Measurements from ENCODE around the gene ZSCAN10.

The ZSCAN10 gene

GRCh38 chr16:3133844-3134243, 34.8 kb upstream of the ZSCAN10 start:
- peak overlapping the region; percentile 98 for H3K4me3 ChIP-seq (ENCODE audit: low read length)
- TF ChIP-seq CTCF (IDR thresholded peaks at IDR 0.05; ENCODE audit: insufficient read depth, low read depth, low read length, missing control alignments), result no peak
- DNase-seq (ENCODE audit: low read depth), result no peak

GRCh38 chr16:3131755-3132377, 32.8 kb upstream of the ZSCAN10 start:
- H3K4me3 ChIP-seq (ENCODE audit: low read length), result no peak overlapping the region
- peak; percentile 70 for TF ChIP-seq CTCF (IDR thresholded peaks at IDR 0.05; ENCODE audit: insufficient read depth, low read depth, low read length, missing control alignments)
- peak; percentile 59 for DNase-seq (ENCODE audit: low read depth)

GRCh38 chr16:3129137-3130131, 30.3 kb upstream of the ZSCAN10 start:
- peak; percentile 89 for DNase-seq (ENCODE audit: low read depth)
- TF ChIP-seq CTCF (IDR thresholded peaks at IDR 0.05; ENCODE audit: insufficient read depth, low read depth, low read length, missing control alignments), result peak; percentile 97
- H3K4me3 ChIP-seq (ENCODE audit: low read length), result peak overlapping the region; percentile 62

GRCh38 chr16:3127745-3128144, 28.7 kb upstream of the ZSCAN10 start:
- peak; percentile 79 for DNase-seq (ENCODE audit: low read depth)
- TF ChIP-seq CTCF (IDR thresholded peaks at IDR 0.05; ENCODE audit: insufficient read depth, low read depth, low read length, missing control alignments), result no peak
- no peak overlapping the region for H3K4me3 ChIP-seq (ENCODE audit: low read length)

GRCh38 chr16:3123986-3124886, 25.1 kb upstream of the ZSCAN10 start:
- TF ChIP-seq CTCF (IDR thresholded peaks at IDR 0.05; ENCODE audit: insufficient read depth, low read depth, low read length, missing control alignments), result peak; percentile 22
- peak overlapping the region; percentile 85 for H3K4me3 ChIP-seq (ENCODE audit: low read length)
- DNase-seq (ENCODE audit: low read depth), result peak; percentile 95

GRCh38 chr16:3122926-3123570, 24.0 kb upstream of the ZSCAN10 start:
- no peak for DNase-seq (ENCODE audit: low read depth)
- TF ChIP-seq CTCF (IDR thresholded peaks at IDR 0.05; ENCODE audit: insufficient read depth, low read depth, low read length, missing control alignments), result no peak
- no peak overlapping the region for H3K4me3 ChIP-seq (ENCODE audit: low read length)

All from epithelial cell of esophagus (primary cell).